CD4-positive, alpha-beta T cell treated with Interleukin-6 at 100 ng/mL for 8 hours (primary cell): Measurements from ENCODE around the gene ULBP1.
"Not testable (repeated sequence)": the region's sequence is repeated elsewhere in the genome, so short reads cannot be mapped to it uniquely, and the experiment has no call there.

ENCODE experiments used
- DNase-seq: peaks from one replicate; pipeline ENCODE4 v3.0.0-alpha.2; 2020; ENCODE audit warnings: mixed read lengths, low spot score

Gene ULBP1, protein sequence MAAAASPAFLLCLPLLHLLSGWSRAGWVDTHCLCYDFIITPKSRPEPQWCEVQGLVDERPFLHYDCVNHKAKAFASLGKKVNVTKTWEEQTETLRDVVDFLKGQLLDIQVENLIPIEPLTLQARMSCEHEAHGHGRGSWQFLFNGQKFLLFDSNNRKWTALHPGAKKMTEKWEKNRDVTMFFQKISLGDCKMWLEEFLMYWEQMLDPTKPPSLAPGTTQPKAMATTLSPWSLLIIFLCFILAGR

DNA sequence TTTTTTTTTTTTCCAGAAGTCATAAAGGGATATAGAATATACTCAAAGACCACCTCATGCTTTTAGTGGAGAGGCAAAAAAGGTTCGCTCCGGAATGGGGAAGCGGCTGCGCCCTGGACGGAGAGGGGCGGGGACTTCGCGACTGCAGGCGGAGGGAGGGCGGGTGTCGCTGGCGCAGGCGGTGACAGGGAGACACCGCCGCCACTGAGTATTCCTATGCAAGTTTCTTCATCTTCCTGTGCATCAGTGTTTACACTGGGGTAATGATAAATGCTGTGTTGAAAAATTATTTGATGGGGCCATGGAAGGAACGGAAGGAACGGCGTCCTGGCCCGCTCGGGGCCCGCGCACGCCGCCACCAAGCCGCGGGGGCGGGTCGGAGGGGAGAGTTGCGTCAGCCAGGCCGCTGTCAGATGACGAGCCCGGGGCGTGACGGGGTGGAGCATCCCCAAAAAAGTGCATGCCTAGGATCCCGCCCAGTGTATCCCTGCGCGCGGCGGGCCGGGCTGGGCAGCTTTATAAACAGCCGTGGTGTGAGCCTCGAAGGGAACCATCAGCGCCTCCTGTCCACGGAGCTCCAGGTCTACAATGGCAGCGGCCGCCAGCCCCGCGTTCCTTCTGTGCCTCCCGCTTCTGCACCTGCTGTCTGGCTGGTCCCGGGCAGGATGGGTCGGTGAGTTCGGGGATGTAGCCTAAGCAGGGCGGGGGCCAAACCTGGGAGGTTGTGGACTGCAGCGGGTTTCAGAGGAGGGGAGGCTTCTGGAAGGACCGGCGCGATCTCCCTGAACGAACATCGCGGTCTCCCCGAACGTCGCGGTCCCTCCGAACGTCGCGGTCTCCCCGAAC, at the start of gene ULBP1:
ULBP1 (plus strand) TSS at position 482 of the 846 bp plus-strand sequence; CDS start at position 589, 107 bp downstream.
- DNase-seq = peak; percentile 56

- DNase-seq = no peak
Measured at GRCh38 chr6:149915970-149916865, 47.5 kb upstream of the ULBP1 start.

- no peak for DNase-seq
Measured at GRCh38 chr6:149917679-149918078, 46.1 kb upstream of the ULBP1 start.

DNA sequence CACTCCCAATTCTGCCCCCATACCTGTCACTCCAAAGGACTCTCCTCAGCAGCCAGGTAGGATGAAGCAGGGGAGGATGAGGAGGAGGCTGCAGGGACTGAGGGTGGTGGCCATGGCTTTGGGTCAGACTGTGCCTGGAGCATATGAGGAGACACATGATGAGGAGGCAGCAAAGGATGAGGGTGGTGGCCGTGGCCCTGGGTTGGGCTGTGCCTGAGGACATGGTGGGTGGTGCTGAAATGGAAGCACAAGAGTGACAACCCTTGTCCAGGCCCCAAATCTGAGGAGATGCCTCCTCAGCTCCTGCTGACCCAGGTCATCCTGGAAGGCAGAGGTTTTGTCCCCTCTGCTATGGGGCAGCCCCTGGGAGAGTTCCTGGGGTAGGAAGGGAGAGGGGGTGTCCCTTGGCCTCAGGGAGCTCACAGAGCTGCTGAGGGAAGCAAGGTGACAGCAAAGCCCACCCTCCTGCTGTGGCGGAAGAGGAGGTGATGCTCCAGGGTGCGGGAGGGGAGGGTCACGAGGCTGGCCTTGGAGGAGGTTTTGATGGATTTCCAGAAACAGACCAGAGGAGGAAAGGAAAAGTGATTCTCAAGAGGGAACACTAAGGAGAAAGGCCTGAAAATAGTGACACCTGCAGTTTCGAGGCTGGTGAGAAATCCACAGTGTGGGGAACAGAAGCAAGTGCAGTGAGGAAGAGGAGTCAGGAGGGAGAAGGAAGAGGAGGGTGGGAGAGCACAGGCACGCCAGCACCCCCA, 45.4 kb upstream of the ULBP1 start:
- no peak for DNase-seq

DNA sequence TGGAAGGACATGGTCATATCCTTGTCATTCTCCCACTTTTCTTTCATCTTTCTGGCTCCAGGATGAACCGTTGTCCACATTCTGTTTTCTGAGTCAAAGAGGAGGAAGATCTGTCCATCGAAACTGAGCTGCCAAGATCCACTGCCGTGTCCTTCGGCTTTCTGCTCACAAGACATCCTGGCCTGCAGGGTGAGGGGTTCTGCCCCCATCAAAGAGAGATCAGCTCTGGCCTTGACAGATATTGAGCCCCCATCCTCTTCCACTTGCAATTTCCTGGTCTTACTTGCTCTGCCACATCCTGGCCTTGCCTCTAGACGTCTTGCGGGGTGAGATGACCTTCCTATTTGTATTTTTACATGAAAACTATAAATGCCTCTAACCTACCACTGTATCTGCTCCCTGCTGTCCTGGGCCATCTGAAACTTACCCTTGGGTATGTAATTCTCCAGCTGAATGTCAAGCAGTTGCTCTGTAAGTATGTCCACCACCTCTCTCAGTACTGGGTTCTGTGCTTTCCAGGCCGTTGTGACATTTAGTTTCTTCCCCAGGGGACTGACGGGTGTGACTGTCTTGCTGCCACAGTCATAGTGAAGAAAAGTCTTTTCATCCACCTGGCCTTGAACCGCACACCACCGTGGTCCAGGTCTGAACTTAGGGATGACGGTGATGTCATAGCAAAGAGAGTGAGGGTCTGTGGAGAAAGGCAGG, 44.5 kb upstream of the ULBP1 start:
- DNase-seq = not testable (repeated sequence)

GRCh38 chr6:149919834-149920225, 43.9 kb upstream of the ULBP1 start:
- no peak for DNase-seq

DNA sequence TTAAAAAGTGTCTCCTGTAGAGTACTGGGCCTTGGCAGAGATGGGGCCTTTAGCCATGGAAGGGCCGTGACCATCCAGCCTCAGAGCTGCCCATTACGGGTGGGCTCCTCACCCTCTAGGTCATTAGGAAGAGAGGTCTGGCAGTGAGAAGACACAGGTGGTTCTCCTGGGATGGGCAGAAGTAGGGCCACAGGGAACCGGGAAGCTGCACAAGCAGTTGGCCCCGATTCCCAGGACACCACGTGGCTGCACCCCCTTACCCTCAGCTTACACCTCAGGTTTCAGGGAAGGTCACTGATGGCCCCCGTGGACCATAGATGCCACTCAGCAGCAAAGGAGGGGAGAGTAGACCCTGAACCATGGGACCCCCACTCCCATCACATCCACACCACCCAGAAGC, 42.4 kb upstream of the ULBP1 start:
- DNase-seq = no peak

GRCh38 chr6:149922091-149922490, 41.7 kb upstream of the ULBP1 start:
- DNase-seq = not testable (repeated sequence)

- peak; percentile 81 for DNase-seq
Measured at GRCh38 chr6:149922642-149923326, 41.0 kb upstream of the ULBP1 start, which contains the start of gene RAET1G. Gene RAET1G, minus strand, starts transcription at chr6:149923121. Its CDS starts 111 bp downstream, at chr6:149923010.

GRCh38 chr6:149923327-149923986, 40.3 kb upstream of the ULBP1 start:
- DNase-seq = no peak

GRCh38 chr6:149924206-149924932, 39.4 kb upstream of the ULBP1 start:
- no peak for DNase-seq

DNA sequence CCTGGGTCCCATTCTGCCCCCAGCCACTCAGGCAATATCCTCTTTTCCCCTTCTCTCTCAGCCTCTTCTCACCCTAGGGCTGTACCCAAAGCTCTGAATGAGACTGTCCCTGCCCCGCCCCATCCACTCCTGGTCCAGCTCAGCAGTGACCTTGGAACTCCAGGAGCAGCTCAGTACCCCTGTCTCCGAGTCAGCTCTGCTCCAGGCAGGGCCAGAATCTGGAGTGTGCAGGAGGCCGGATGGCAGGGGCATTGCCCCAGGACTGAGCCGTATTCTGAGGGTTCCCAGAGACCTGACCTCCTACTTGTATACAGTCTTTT, 38.9 kb upstream of the ULBP1 start:
- no peak for DNase-seq

- DNase-seq = no peak
Measured at GRCh38 chr6:149925253-149925973, 38.3 kb upstream of the ULBP1 start.

- peak; percentile 54 for DNase-seq
Measured at GRCh38 chr6:149925974-149926777, 37.6 kb upstream of the ULBP1 start.

DNA sequence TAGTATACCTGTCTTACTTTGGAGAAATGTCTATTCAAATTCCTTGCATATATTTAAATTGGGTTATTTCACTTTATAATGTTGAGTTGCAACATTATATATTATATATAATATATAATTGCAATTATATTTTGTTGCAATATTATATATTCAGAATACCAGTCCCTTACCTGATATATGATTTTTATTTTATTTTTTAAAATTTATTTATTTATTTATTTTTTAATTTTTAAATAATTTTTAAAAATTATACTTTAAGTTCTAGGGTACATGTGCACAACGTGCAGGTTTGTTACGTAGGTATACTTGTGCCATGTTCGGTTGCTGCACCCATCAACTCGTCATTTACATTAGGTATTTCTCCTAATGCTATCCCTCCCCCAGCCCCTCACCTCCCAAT, 36.7 kb upstream of the ULBP1 start:
- not testable (repeated sequence) for DNase-seq

- DNase-seq = no peak
Measured at GRCh38 chr6:149929422-149929821, 34.3 kb upstream of the ULBP1 start.

DNA sequence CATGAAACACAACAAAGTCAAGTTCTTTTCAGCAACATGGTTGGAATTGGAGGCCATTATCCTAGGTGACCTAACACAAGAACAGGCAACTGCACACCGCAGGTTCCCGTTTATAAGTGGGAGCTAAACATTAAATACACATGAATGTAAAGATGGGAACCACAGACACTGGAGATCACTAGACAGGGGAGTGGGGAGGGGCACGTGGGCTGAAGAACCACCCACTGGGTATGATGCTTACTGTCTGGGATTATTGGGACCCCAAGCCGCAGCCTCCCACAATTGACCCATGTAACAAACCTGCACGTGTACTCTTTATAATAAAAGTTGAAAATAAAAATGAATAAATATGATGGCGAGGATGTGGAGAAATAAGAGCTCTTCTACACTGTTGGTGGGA, 32.2 kb upstream of the ULBP1 start:
- no peak for DNase-seq

DNA sequence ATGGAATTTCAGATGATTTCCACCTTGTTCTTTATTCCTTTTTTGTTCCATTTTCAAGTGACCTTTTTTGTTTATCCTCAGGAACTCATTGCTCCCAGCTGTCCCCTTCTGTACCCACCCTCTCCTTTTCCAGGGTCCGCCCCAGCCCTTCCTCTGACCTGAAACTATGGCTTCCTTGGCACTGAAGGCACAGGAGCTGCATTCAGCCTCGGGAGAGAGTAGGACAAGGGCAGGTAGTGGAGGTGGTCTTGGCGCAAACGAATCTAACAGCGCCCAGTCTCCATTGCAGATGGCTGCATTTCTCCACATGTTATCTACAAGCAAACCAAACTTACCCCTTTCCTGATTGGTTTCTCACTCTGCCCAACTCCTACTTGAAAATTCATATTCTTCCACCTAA, 30.7 kb upstream of the ULBP1 start:
- DNase-seq = no peak
